ENCODE results near the gene CISD2. TPM values are rescaled to one million over a fixed set of nuclear protein-coding genes. Genes with fewer than 3 reads are reported as not detected.
"Not testable (repeated sequence)": the region's sequence is repeated elsewhere in the genome, so short reads cannot be mapped to it uniquely, and the experiment has no call there.

CISD2 gene
- polyA plus RNA-seq, 1 donor = 48.4 TPM

GRCh38 chr4:102901804-102902203 is 33.0 kb downstream of the CISD2 start:
- DNase-seq = no peak

GRCh38 chr4:102918859-102919258 is 50.1 kb downstream of the CISD2 start:
- DNase-seq = no peak

- not testable (repeated sequence) for DNase-seq
Observed at GRCh38 chr4:102919697-102920096, 50.9 kb downstream of the CISD2 start.

GRCh38 chr4:102935716-102936115 is 66.9 kb downstream of the CISD2 start:
- no peak for DNase-seq

GRCh38 chr4:102938063-102938462 is 69.3 kb downstream of the CISD2 start:
- not testable (repeated sequence) for DNase-seq

Other genes with a start within 250 kb of the CISD2 start
- 23.9 TPM for gene MANBA, start 108.0 kb upstream of the CISD2 start, polyA plus RNA-seq (ENCODE audit: insufficient read length)
- gene UBE2D3, start 41.4 kb upstream of the CISD2 start, polyA plus RNA-seq (ENCODE audit: insufficient read length) = 329 TPM
- 3.4 TPM for gene SLC9B1, start 150.7 kb downstream of the CISD2 start, polyA plus RNA-seq (ENCODE audit: insufficient read length)
- 8.2 TPM for gene SLC9B2, start 207.8 kb downstream of the CISD2 start, polyA plus RNA-seq (ENCODE audit: insufficient read length)
- 206 TPM for gene BDH2, start 230.8 kb downstream of the CISD2 start, polyA plus RNA-seq (ENCODE audit: insufficient read length)